HG03565 (cell line): Measurements from ENCODE around the gene TEX13D.
"Not testable (repeated sequence)": the region's sequence is repeated elsewhere in the genome, so short reads cannot be mapped to it uniquely, and the experiment has no call there.

Experiments
- ATAC-seq: cut with Tn5 transposase; IDR thresholded peaks from one replicate; pipeline ENCODE4 v1.9.1; 2021; ENCODE audit warnings: mild to moderate bottlenecking, moderate library complexity; ENCODE audit not compliant: unreplicated experiment

TEX13D gene

GRCh38 chrX:124332481-124333424, at the start of gene TEX13D:
Gene TEX13D, plus strand, starts transcription at chrX:124332660. Its CDS starts 258 bp downstream, at chrX:124332918.
- no peak for ATAC-seq

DNA sequence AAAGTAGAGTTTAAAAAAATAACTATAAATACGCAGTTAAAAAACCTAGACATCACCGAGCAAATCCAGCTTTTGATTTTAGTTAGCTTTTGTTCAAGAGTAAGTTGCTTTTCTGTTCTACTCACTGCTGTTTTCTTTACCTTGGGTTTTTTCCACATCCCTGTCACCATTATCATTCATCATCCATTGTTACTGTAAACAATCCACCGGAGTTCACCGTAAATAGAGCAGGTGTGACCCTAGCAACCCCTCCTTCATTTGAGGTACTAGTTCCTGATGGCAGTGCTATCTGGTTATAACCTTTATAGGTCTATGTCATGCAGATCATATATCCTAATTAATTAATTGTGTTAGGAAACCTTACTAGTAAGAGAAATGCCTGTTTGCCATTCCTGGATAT, 43.0 kb upstream of the TEX13D start:
- no peak for ATAC-seq

DNA sequence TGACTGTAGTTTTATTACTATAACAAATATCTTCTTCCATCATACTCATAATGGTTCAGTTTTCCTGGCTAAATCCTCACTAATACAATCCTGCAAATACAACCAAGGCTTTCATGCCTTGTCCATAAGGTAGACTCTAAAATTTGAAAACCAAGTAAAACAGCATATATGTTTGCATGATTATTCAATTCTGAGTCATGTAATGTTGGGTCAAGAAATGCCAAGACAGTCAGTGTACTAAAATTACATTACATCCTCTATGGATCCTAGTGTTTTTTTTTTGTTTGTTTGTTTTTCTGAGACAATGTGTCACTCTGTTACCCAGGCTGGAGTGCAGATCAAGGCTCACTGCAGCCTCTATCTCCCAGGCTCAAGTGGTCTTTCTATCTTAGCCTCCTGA, 38.6 kb upstream of the TEX13D start:
- no peak for ATAC-seq

GRCh38 chrX:124299323-124299722, 33.1 kb upstream of the TEX13D start:
- not testable (repeated sequence) for ATAC-seq

DNA sequence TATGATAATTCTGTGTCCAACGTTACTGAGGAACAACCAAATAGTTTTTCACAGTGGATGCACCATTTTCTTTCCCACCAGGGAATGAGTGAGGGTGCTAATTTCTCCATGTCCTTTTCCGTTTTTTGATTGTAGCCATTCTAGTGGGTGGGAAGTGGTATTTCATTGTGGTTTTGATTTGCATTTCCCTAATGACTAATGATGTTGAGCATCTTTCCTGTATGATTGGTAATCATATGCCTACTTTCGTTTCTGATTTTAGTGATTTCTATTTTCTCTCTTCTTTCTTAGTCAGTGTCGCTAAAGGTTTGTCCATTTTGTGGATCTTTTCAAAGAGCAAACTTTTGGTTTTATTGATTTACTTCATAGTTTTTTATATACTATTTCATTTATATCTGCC, 32.1 kb upstream of the TEX13D start:
- ATAC-seq, result no peak

DNA sequence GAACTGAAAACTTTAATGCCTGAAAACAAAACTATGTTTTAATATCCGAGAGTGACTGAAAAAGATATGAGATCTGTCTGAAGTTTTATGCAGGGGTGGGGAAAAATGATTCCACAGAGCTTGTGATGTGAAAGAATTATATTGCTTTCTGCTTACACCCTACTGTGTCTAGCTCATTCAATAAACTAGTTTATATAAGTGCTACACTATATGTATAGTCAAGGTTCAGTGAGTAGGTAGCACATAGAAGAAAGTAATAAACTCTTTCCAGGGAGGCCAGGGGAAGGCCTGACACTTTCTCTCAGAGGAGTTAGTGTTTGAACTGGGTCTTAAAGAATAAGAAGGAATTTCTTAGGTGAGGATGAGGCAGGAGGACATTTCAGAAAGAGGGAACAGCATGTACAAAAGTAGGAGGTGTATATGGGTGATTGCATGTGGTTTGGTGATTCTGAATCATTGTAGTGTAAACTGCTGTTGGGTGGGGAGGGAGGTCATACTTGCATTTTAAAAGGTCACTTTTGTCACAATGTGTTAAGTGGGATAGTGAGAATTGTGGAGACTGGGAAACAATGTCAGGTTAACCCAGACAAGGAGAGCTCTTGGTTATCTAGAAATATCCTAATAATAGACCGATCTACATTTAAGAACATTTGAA, 25.1 kb upstream of the TEX13D start:
- no peak for ATAC-seq

DNA sequence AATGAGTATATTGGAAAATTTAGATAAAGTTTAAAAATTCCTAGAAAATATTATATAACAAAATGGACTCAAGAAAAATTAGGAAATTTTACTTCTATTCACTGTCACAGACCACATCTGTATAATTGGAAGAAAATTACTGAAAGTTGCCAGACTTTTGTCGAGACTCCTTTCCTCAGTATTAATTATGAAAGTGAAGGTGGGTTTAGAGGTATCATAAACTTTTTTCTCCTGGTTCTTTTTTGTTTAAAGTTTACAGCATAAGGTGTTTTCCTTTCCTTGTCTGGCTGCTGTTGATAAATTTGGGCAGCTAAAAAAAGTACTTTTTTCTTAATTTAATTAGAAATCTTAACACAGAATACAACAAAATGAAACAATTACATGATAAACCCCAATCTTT, 6.7 kb upstream of the TEX13D start:
- no peak for ATAC-seq

DNA sequence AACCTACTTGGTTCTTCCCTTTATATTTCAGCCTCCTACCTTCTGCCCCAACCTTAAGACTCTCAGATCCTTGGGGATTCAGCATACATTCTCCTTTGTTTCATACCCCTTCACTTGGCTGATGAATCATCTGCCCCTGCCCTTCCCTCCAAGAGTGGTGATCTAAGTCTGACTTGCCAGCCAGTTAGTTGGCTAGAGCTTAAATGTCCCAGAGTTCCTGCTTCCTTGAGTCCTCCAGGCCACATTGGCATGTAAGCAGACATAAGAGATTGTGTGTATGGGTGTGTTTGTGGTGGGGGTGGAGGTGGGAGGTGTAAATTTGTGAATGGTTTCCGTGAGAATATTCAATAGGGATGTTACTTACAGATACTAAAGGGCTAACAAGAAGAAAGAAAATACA, 3.7 kb upstream of the TEX13D start:
- no peak for ATAC-seq

- ATAC-seq, result no peak
Observed at GRCh38 chrX:124333862-124334261, 1.4 kb downstream of the TEX13D start.

GRCh38 chrX:124334555-124334954, 2.1 kb downstream of the TEX13D start:
- not testable (repeated sequence) for ATAC-seq

- ATAC-seq, result no peak
Observed at GRCh38 chrX:124335598-124335997, 3.1 kb downstream of the TEX13D start.

- no peak for ATAC-seq
Observed at GRCh38 chrX:124337916-124338315, 5.5 kb downstream of the TEX13D start.

DNA sequence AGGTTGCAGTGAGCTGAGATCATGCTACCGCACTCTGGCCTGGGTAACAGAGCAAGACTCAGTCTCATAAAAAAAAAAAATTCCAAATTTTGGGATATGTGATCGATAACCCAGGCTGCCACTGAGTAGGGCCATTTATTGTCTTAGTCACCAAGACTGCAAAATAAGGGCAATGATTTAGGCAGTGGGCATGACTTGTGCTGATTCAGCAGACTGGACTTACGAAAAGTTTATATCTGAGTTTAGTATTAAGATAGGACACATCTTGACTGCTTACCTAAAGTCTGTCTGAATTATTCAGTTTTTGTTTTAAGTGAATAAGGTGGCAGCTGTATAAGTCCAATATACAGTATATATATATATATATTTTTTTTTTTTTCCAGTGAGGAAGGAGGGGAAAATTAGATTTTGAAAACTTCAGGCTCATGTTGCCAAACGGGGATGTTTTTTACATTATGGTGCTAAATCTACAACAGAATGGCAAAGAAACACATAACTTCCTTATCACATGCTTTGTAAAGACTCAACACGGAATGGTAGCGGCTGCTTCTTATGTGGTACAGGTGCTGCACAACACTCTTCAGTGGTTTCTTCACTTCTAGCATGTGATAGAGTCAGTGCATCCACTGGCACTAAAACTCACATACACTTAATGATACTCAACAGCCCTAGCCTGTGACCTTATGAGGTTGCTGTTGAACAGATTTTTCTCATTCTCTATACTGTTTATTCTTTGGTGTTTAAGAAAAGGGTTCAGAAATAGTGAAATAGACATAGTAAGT, 6.5 kb downstream of the TEX13D start:
- ATAC-seq, result no peak

- no peak for ATAC-seq
Observed at GRCh38 chrX:124341396-124342132, 9.1 kb downstream of the TEX13D start.

- ATAC-seq, result no peak
Observed at GRCh38 chrX:124342174-124342867, 9.9 kb downstream of the TEX13D start.

GRCh38 chrX:124343016-124343415, 10.6 kb downstream of the TEX13D start:
- ATAC-seq, result no peak

- peak; percentile 49 for ATAC-seq
Observed at GRCh38 chrX:124344246-124344645, 11.8 kb downstream of the TEX13D start.

- ATAC-seq, result no peak
Observed at GRCh38 chrX:124346117-124346876, 13.8 kb downstream of the TEX13D start, which contains the start of gene SH2D1A. Gene SH2D1A, plus strand, starts transcription at chrX:124346563. Its CDS starts 80 bp downstream, at chrX:124346643.

- ATAC-seq, result no peak
Observed at GRCh38 chrX:124346877-124347241, 14.4 kb downstream of the TEX13D start.
